Measurements from ENCODE around the gene TMEM26. TPM values are rescaled to one million over a fixed set of nuclear protein-coding genes. Genes with fewer than 3 reads are reported as not detected.

Gene TMEM26
- total and polyA plus RNA-seq, 2 of the 8 experiments (the other 6 are each of a cell fraction or from before 2014, with no cell fraction given): 1.6 to 2.8 TPM

- H2BK5ac ChIP-seq (ENCODE audit: low read depth, low read length): no peak overlapping the region
- no peak overlapping the region for H3K27ac ChIP-seq (ENCODE audit: low read depth, low read length)
- H3K14ac ChIP-seq (ENCODE audit: insufficient read length): no peak overlapping the region
- H3K9me3 ChIP-seq (ENCODE audit: insufficient read depth in 2 of 2, low read depth in 1 of 2, low read length in 1 of 2): peaks cover 4 to 5% of the 10 kb centered on the region in 2 experiments; a peak in 1 of 4 replicates
- no peak overlapping the region for H4K91ac ChIP-seq (replicated peaks; ENCODE audit: insufficient read length, low read length)
- no peak overlapping the region for H2BK12ac ChIP-seq (ENCODE audit: low read depth, low read length)
- no peak overlapping the region for H3K9ac ChIP-seq (replicated peaks in 1 of 4; ENCODE audit: extremely low read depth in 1 of 4, low read depth in 3 of 4, low read length in 3 of 4)
- no peaks in the 10 kb centered on the region for H3K23me2 ChIP-seq (ENCODE audit: low read depth, low read length)
- no peak overlapping the region for H4K5ac ChIP-seq (ENCODE audit: insufficient read length, low read depth, low read length)
- no peaks in the 10 kb centered on the region for H4K20me1 ChIP-seq (replicated peaks in 1 of 2; ENCODE audit: control insufficient read depth in 1 of 2, insufficient read depth in 2 of 2, low read length in 2 of 2)
- no peak overlapping the region for H3K23ac ChIP-seq (ENCODE audit: insufficient read length)
- H3K36me3 ChIP-seq (ENCODE audit: control insufficient read depth in 2 of 4, insufficient read depth in 4 of 4, low read length in 3 of 4): no peaks in the 10 kb centered on the region
- H2BK20ac ChIP-seq (ENCODE audit: low read length): no peak overlapping the region
- no peaks in the 10 kb centered on the region for H3K79me2 ChIP-seq (ENCODE audit: control insufficient read depth in 1 of 2, insufficient read depth in 2 of 2, low read length in 2 of 2)
- no peaks in the 10 kb centered on the region for H3K27me3 ChIP-seq (replicated peaks in 1 of 4; ENCODE audit: control insufficient read depth in 3 of 4, extremely low read depth in 1 of 4, insufficient read depth in 3 of 4, low read length in 3 of 4)
- H3K4me3 ChIP-seq (ENCODE audit: extremely low read depth in 1 of 4, insufficient read depth in 2 of 4, low read depth in 3 of 4, low read length in 4 of 4): no peak overlapping the region
- 95% methylated on average over 2 of the region's 2 CpGs; no CpG with 5 or more reads in 1 of the 2 experiments for WGBS, 2 experiments (ENCODE audit: extremely low coverage in 1 of 2, insufficient coverage in 1 of 2, insufficient read length in 1 of 2, insufficient replicate concordance in 2 of 2, low coverage in 1 of 2, low lambda C conversion rate in 2 of 2, missing lambda C conversion rate in 1 of 2)
- H2AFZ ChIP-seq (ENCODE audit: low read length): no peak overlapping the region
- H3K18ac ChIP-seq (ENCODE audit: extremely low read depth, low read length): no peak overlapping the region
- no peak for TF ChIP-seq KDM1A (IDR thresholded peaks at IDR 0.05; ENCODE audit: borderline replicate concordance, low read length)
- TF ChIP-seq FOSL1 (IDR thresholded peaks at IDR 0.05; ENCODE audit: insufficient read depth, low read depth, low read length): no peak
- no peak for TF ChIP-seq BACH1 (IDR thresholded peaks at IDR 0.05; ENCODE audit: low read length)
- no peak for TF ChIP-seq E2F6 (IDR thresholded peaks at IDR 0.05)
- no peak for TF ChIP-seq ZNF274 (IDR thresholded peaks at IDR 0.05; ENCODE audit: borderline replicate concordance, extremely low read depth, low read length)
- no peak for TF ChIP-seq POU5F1 (IDR thresholded peaks at IDR 0.05; ENCODE audit: low read depth, low read length)
- TF ChIP-seq SIRT6 (IDR thresholded peaks at IDR 0.05; ENCODE audit: low read length): no peak
- no peak for TF ChIP-seq SIN3A (conservative IDR thresholded peaks at IDR 0.05 in 1 of 2, IDR thresholded peaks at IDR 0.05 in 1 of 2; ENCODE audit: low read depth in 1 of 2, low read length in 2 of 2)
- TF ChIP-seq PHF8 (conservative IDR thresholded peaks at IDR 0.05; ENCODE audit: low read depth, low read length): no peak
- TF ChIP-seq JUND (IDR thresholded peaks at IDR 0.05; ENCODE audit: low read length): no peak
- no peak overlapping the region for H2BK15ac ChIP-seq (ENCODE audit: low read length)
- H3K4me2 ChIP-seq (ENCODE audit: insufficient read depth in 1 of 2, low read depth in 2 of 2, low read length in 2 of 2): no peak overlapping the region
- DNase-seq (ENCODE audit: low read depth in 1 of 2, low spot score in 2 of 2) (no peak), FAIRE-seq (no peak)
- CTCF ChIA-PET (ENCODE audit: partially characterized antibody): no interaction called here
- POLR2A ChIA-PET (ENCODE audit: partially characterized antibody): no interaction called here
- no peaks in the 10 kb centered on the region for H3K4me1 ChIP-seq (replicated peaks in 1 of 4; ENCODE audit: control insufficient read depth in 3 of 4, insufficient read depth in 4 of 4, low read length in 3 of 4)
- H3K56ac ChIP-seq (replicated peaks; ENCODE audit: insufficient read length, low read depth, low read length): no peak overlapping the region
- H3K4ac ChIP-seq (replicated peaks; ENCODE audit: insufficient read length, low read depth, low read length): no peak overlapping the region
- no peak overlapping the region for H2AK5ac ChIP-seq (ENCODE audit: low read depth, low read length)
- H3K79me1 ChIP-seq (ENCODE audit: low read depth, low read length): no peaks in the 10 kb centered on the region
- no peak overlapping the region for H2BK120ac ChIP-seq (replicated peaks; ENCODE audit: low read depth, low read length)
- no peak overlapping the region for H4K8ac ChIP-seq (ENCODE audit: extremely low read depth, insufficient read depth, low read length)
These were observed 93.7 kb downstream of the TMEM26 start for GRCh38 chr10:61359452-61359851.
